Endothelial cell of umbilical vein (primary cell): Measurements from ENCODE around the gene TMC1.

Experiments used
- CTCF ChIP-seq, 2 donors: IDR thresholded peaks; 1 replicate in 1 of 2; 2 replicates in 1 of 2; pipeline ENCODE4 v1.5.1; 2011; ENCODE audit warnings: low read length in 2 of 2, mild to moderate bottlenecking in 2 of 2, moderate library complexity in 2 of 2, control low read depth in 1 of 2, inconsistent platforms in 1 of 2, low read depth in 1 of 2; ENCODE audit not compliant: insufficient read depth in 1 of 2; ENCODE audit errors: extremely low read depth in 1 of 2
- POLR2A ChIP-seq: IDR thresholded peaks from 2 replicates; pipeline ENCODE4 v1.6.1; 2012; ENCODE audit warnings: low read depth, mild to moderate bottlenecking, control low read depth, low read length

GRCh38 chr9:72489986-72490385 lies 31.4 kb upstream of the TMC1 start:
- TF ChIP-seq POLR2A (no peak), CTCF (IDR thresholded peaks at IDR 0.05; ENCODE audit: extremely low read depth in 1 of 2, insufficient read depth in 1 of 2, low read depth in 1 of 2, low read length in 2 of 2) (no peak)
